Peyer's patch (tissue), 4 donors: ENCODE measurements around the gene RPTN. TPM values are rescaled to one million over a fixed set of nuclear protein-coding genes. Genes with fewer than 3 reads are reported as not detected.
A peak's percentile ranks its signal among the peaks of the same experiment; 100 is the strongest.

Source experiments
- DNase-seq, 3 donors: peaks; one replicate each; pipeline ENCODE4 v3.0.0-alpha.2; 2017 to 2019
- H3K27ac ChIP-seq, 4 donors: fragments of 200-600 bp; sonication (generic); one replicate each; pipeline ENCODE4 v1.5.1; 2016 to 2019
- H3K27me3 ChIP-seq, 2 donors: fragments of 200-600 bp; sonication (generic); one replicate each; pipeline ENCODE4 v1.5.1; 2019
- H3K36me3 ChIP-seq, 3 donors: fragments of 200-600 bp; sonication (generic); one replicate each; pipeline ENCODE4 v1.5.1; 2016 to 2019
- H3K4me1 ChIP-seq, 4 donors: fragments of 200-600 bp; sonication (generic); one replicate each; pipeline ENCODE4 v1.5.1; 2016 to 2019
- H3K4me3 ChIP-seq, 4 donors: fragments of 200-600 bp; sonication (generic); 1 replicate in 3 of 4; 2 replicates in 1 of 4; pipeline ENCODE4 v1.5.1; 2016 to 2019; ENCODE audit warnings: mild to moderate bottlenecking in 1 of 4
- H3K9me3 ChIP-seq, 4 donors: fragments of 200-600 bp; sonication (generic); one replicate each; pipeline ENCODE4 v1.5.1; 2016 to 2019; ENCODE audit warnings: mild to moderate bottlenecking in 1 of 4
- CTCF ChIP-seq, 6 experiments: fragments of 450-650 bp in 4 of 6; fragments of 200-600 bp in 2 of 6; sonication (generic) in 1 of 6; IDR thresholded peaks; one replicate each; pipeline ENCODE4 v1.5.1; 2017 to 2019; ENCODE audit warnings: antibody characterized with exemption in 6 of 6, mild to moderate bottlenecking in 3 of 6, moderate library complexity in 1 of 6
- POLR2A ChIP-seq, 2 donors: fragments of 450-650 bp; IDR thresholded peaks; one replicate each; pipeline ENCODE4 v1.5.1; 2017; ENCODE audit warnings: antibody characterized with exemption in 2 of 2, mild to moderate bottlenecking in 2 of 2, moderate library complexity in 2 of 2
- total RNA-seq, 4 donors: library from RNA; depleted of rRNA; stranded (reverse); fragments of >200 nt; gene quantifications; one replicate each; pipeline ENCODE4 v1.1.0, GENCODE V29; 2016

RPTN gene
- total RNA-seq, 4 donors from 2014 or later, result not detected

DNA sequence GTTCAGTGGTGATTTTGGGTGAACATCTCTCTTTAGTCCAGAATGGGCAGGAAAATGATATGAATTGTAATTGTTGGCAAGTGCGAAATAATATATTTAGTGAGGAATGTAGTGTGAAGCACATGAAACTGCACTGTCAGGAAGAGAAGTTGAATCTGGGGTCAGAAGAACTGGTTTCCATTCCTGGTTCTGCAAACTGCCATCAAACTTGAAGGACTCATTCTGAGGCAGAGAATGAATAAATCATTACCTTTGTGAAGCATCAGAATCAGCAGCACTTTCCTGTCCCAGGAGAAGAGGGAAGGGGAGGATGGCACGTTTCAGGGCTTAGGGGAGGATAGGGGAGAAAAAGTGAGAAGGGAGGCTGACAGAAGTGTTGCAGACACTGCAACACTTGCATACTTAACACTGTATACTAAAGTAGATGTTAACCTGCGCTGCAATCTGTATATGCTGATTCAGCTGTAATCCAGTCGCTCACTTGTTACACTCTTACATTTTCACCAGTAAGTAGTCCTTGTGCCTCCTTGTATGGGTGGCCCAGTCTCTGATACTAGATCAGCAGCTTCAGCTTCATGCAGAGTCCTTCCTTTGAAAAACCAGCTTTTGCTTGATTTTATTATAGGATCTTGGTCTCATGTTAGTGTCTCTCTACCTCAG, 10.5 kb upstream of the RPTN start:
- Histone ChIP-seq H3K4me1 (no peaks in the 10 kb centered on the region), H3K9me3 (no peaks in the 10 kb centered on the region)

GRCh38 chr1:152168535-152168868, 9.5 kb upstream of the RPTN start:
- H3K9me3 ChIP-seq, result no peaks in the 10 kb centered on the region
- no peak overlapping the region for H3K4me3 ChIP-seq
- no peaks in the 10 kb centered on the region for H3K36me3 ChIP-seq
- peak overlapping the region in 1 of 4 donors; percentile 5 for H3K27ac ChIP-seq
- TF ChIP-seq CTCF (IDR thresholded peaks at IDR 0.05) (no peak), POLR2A (IDR thresholded peaks at IDR 0.05) (no peak)
- no peaks in the 10 kb centered on the region for H3K4me1 ChIP-seq
- DNase-seq, result no peak
- no peaks in the 10 kb centered on the region for H3K27me3 ChIP-seq

More for the DNA sequence above, 10.5 kb upstream of the RPTN start:
- TF ChIP-seq POLR2A (IDR thresholded peaks at IDR 0.05) (no peak), CTCF (IDR thresholded peaks at IDR 0.05) (no peak)
- no peak for DNase-seq
- H3K36me3 ChIP-seq, result no peaks in the 10 kb centered on the region
- peak overlapping the region in 2 of 4 donors; percentile 2 to 25 for H3K27ac ChIP-seq
- no peaks in the 10 kb centered on the region for H3K27me3 ChIP-seq
- H3K4me3 ChIP-seq, result no peak overlapping the region

- TF ChIP-seq CTCF (IDR thresholded peaks at IDR 0.05), result no peak
- no peak for TF ChIP-seq POLR2A (IDR thresholded peaks at IDR 0.05)
- Histone ChIP-seq H3K4me3 (no peak overlapping the region), H3K27me3 (no peaks in the 10 kb centered on the region), H3K9me3 (no peaks in the 10 kb centered on the region), H3K27ac (peak overlapping the region in 1 of 4 donors; percentile 5), H3K36me3 (no peaks in the 10 kb centered on the region), H3K4me1 (no peaks in the 10 kb centered on the region)
- no peak for DNase-seq
Observed at GRCh38 chr1:152167835-152168534, 9.0 kb upstream of the RPTN start.

GRCh38 chr1:152166966-152167365, 7.9 kb upstream of the RPTN start:
- TF ChIP-seq POLR2A (IDR thresholded peaks at IDR 0.05), result no peak
- no peak for TF ChIP-seq CTCF (IDR thresholded peaks at IDR 0.05)
- Histone ChIP-seq H3K36me3 (no peaks in the 10 kb centered on the region), H3K9me3 (no peaks in the 10 kb centered on the region), H3K4me1 (no peaks in the 10 kb centered on the region), H3K4me3 (no peak overlapping the region), H3K27me3 (no peaks in the 10 kb centered on the region), H3K27ac (no peak overlapping the region)
- no peak for DNase-seq

DNA sequence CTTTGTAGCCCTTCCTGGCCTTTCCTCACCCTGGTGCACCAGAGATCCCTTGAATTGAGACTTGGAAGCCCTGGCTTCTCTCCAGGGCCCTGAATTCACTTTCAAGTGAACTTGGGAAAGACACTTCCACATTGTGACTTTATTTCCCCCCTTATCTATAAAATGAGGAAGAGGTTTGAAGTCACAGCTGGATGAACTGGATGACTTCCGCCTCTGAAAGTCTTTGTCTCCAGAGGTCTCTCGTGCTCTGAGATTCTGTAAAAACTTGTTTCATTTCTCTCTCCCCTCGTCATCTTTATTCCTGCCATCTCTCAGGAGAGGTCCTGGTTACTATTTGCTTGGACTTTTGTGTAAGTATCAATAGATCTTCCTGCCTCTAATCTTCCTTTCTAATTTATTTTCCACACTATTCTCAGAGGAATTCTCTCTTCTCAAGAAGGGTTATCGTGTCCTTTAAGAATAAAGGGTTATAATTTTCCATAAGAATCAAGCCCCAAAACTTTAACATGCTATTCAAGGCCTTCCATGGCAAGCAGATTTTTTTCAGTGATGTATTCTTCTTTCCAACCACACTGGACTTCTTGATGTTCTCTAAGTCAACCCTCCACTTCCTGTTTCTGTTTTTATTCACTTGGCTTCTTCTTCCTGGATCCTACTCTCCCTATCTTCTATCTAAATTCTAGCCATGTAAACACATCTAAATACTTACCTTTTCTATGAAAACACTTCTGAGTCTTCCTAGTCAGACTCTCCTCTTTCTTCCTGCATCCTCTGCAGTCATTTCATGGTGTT, 6.5 kb upstream of the RPTN start:
- no peaks in the 10 kb centered on the region for H3K9me3 ChIP-seq
- no peaks in the 10 kb centered on the region for H3K36me3 ChIP-seq
- no peaks in the 10 kb centered on the region for H3K27me3 ChIP-seq
- H3K4me1 ChIP-seq, result no peaks in the 10 kb centered on the region
- no peak overlapping the region for H3K4me3 ChIP-seq
- TF ChIP-seq CTCF (IDR thresholded peaks at IDR 0.05) (no peak), POLR2A (IDR thresholded peaks at IDR 0.05) (no peak)
- peak overlapping the region in 2 of 4 donors; percentile 24 to 38 for H3K27ac ChIP-seq
- no peak for DNase-seq
